Panc1 (cell line): ENCODE data around the gene SLC25A33. TPM values are rescaled to one million over a fixed set of nuclear protein-coding genes. Genes with fewer than 3 reads are reported as not detected.

Experiments
- ATAC-seq: fragments of 200-7000 bp; cut with Tn5 transposase; 2 replicates; pipeline ENCODE4 v1.9.1; 2020; ENCODE audit warnings: mild to moderate bottlenecking, moderate library complexity
- BruUV-seq: library from RNA; stranded (reverse); fragments of 400-500 nt; replicated peaks from 2 replicates; lab custom pipeline; 2021; lab: Mats Ljungman, UMichigan
- CTCF ChIA-PET: fragments of 300-600 bp; sonication (Branson Sonifier 250); formaldehyde crosslinking; loops from one replicate; lab custom pipeline; 2022; ENCODE audit warnings: antibody characterized with exemption; lab: Charles Lee
- POLR2A ChIA-PET: fragments of 300-600 bp; sonication (Branson Sonifier 250); formaldehyde crosslinking; loops from one replicate; lab custom pipeline; 2022; ENCODE audit warnings: antibody characterized with exemption; lab: Charles Lee
- DNase-seq: peaks from one replicate; pipeline ENCODE4 v3.0.0-alpha.2; 2010; ENCODE audit warnings: low read depth, low spot score
- H3K27ac ChIP-seq: 2 replicates; pipeline ENCODE4 v1.5.1; 2011; ENCODE audit warnings: mild to moderate bottlenecking, low read length, inconsistent platforms
- H3K27me3 ChIP-seq: fragments of 200-500 bp; sonication (Bioruptor generic); 2 replicates; pipeline ENCODE4 v1.6.0; 2014; ENCODE audit warnings: low read length, inconsistent platforms; ENCODE audit not compliant: control insufficient read depth, insufficient read depth
- H3K36me3 ChIP-seq: fragments of 200-500 bp; sonication (Bioruptor generic); 2 replicates; pipeline ENCODE4 v1.5.1; 2014; ENCODE audit warnings: inconsistent platforms, mild to moderate bottlenecking, low read length, moderate library complexity; ENCODE audit not compliant: control insufficient read depth, insufficient read depth
- H3K4me1 ChIP-seq: 2 replicates; pipeline ENCODE4 v1.5.1; 2011; ENCODE audit warnings: inconsistent platforms, mild to moderate bottlenecking, low read length, moderate library complexity; ENCODE audit not compliant: control insufficient read depth, insufficient read depth
- H3K4me3 ChIP-seq, 2 experiments: 2 replicates each; pipeline ENCODE4 v1.5.1; 2011 to 2012; ENCODE audit warnings: low read depth in 2 of 2, low read length in 2 of 2, mild to moderate bottlenecking in 2 of 2, inconsistent platforms in 1 of 2, moderate library complexity in 1 of 2
- H3K9me3 ChIP-seq: fragments of 200-500 bp; sonication (Bioruptor generic); 2 replicates; pipeline ENCODE4 v1.5.1; 2014; ENCODE audit warnings: low read depth, mild to moderate bottlenecking, inconsistent platforms, low read length, moderate library complexity; ENCODE audit not compliant: control insufficient read depth, insufficient read depth
- CTCF ChIP-seq: fragments of 450-650 bp; IDR thresholded peaks from 2 replicates; pipeline ENCODE4 v1.5.1; 2017; ENCODE audit warnings: mild to moderate bottlenecking
- POLR2AphosphoS5 ChIP-seq: IDR thresholded peaks from 2 replicates; pipeline ENCODE4 v1.6.1; 2012; ENCODE audit warnings: mild to moderate bottlenecking, low read depth, low read length, moderate library complexity
- REST ChIP-seq, 2 experiments: IDR thresholded peaks; 2 replicates each; pipeline ENCODE4 v1.6.1; 2011 to 2012; ENCODE audit warnings: low read depth in 2 of 2, control low read depth in 1 of 2, low read length in 1 of 2, mild to moderate bottlenecking in 1 of 2, moderate library complexity in 1 of 2; ENCODE audit not compliant: insufficient read depth in 1 of 2
- SIN3A ChIP-seq: IDR thresholded peaks from 2 replicates; pipeline ENCODE4 v1.6.1; 2012; ENCODE audit warnings: low read depth, mild to moderate bottlenecking, low read length, moderate library complexity, borderline replicate concordance; ENCODE audit not compliant: insufficient read depth
- TCF7L2 ChIP-seq: IDR thresholded peaks from 2 replicates; pipeline ENCODE4 v1.6.1; 2011; ENCODE audit warnings: mild to moderate bottlenecking, low read depth, low read length, inconsistent platforms
- in situ Hi-C: cut with HindIII; loops from 2 replicates; pipeline ENCODE4 v1.10.0; 2016; ENCODE audit warnings: low sequenced_read_pairs, low pct_unique_long_range_greater_than_20kb
- intact Hi-C: fragments of 100-400 bp; cut with micrococcal nuclease; formaldehyde crosslinking; loops from one replicate; pipeline ENCODE4 v1.10.0; 2022; ENCODE audit not compliant: unreplicated experiment
- total RNA-seq: library from RNA; stranded (reverse); gene quantifications from one replicate; pipeline ENCODE4 v1.2.1, GENCODE V29; 2021; ENCODE audit not compliant: unreplicated experiment

Gene SLC25A33
- total RNA-seq, 1 experiment from 2014 or later: 13.4 TPM

GRCh38 chr1:9628541-9629444, 89.5 kb downstream of the SLC25A33 start:
- H3K4me1 ChIP-seq: no peaks in the 10 kb centered on the region; the same call in 1 of the 2 replicates
- H3K27me3 ChIP-seq: no peaks in the 10 kb centered on the region
- no TSS peak for BruUV-seq
- H3K36me3 ChIP-seq: no peaks in the 10 kb centered on the region
- POLR2A ChIA-PET: interaction anchor here (0.6 kb wide), 1 partner anchor 88 kb away, joined by 3 read pairs; no protein-coding TSS in a partner anchor
- DNase-seq: no peak
- ATAC-seq: no peak
- TF ChIP-seq CTCF (no peak), REST (IDR thresholded peaks at IDR 0.05; ENCODE audit: insufficient read depth in 1 of 2, low read depth in 2 of 2, low read length in 1 of 2) (no peak), SIN3A (no peak), TCF7L2 (no peak), POLR2AphosphoS5 (no peak)
- H3K9me3 ChIP-seq: no peaks in the 10 kb centered on the region
- CTCF ChIA-PET: interaction anchor here (0.6 to 0.8 kb wide), 3 partner anchors 20 to 91 kb away, joined by 3 to 5 read pairs (median 4); no protein-coding TSS in a partner anchor
- H3K4me3 ChIP-seq: no peak overlapping the region
- no peak overlapping the region; the same call in 1 of the 2 replicates for H3K27ac ChIP-seq
- in situ Hi-C loops (no loop called here), intact Hi-C loops (loop anchor here (5.0 kb wide), 2 partner anchors 59 to 239 kb away; no protein-coding TSS in a partner anchor)

- Histone ChIP-seq H3K36me3 (no peaks in the 10 kb centered on the region), H3K4me3 (no peak overlapping the region), H3K4me1 (no peaks in the 10 kb centered on the region; the same call in 1 of the 2 replicates), H3K27ac (no peak overlapping the region), H3K9me3 (no peaks in the 10 kb centered on the region), H3K27me3 (no peaks in the 10 kb centered on the region)
- ATAC-seq: no peak
- ChIA-PET CTCF (interaction anchor here (0.6 kb wide), 1 partner anchor 18 kb away, joined by 3 read pairs; no protein-coding TSS in a partner anchor), POLR2A (no interaction called here)
- no peak for TF ChIP-seq CTCF
- TF ChIP-seq POLR2AphosphoS5: no peak
- TF ChIP-seq TCF7L2: no peak
- TF ChIP-seq REST (IDR thresholded peaks at IDR 0.05; ENCODE audit: insufficient read depth in 1 of 2, low read depth in 2 of 2, low read length in 1 of 2): no peak
- no peak for TF ChIP-seq SIN3A
- no TSS peak for BruUV-seq
- intact Hi-C loops: loop anchor here (5.0 kb wide), 2 partner anchors 58 to 238 kb away; no protein-coding TSS in a partner anchor
- in situ Hi-C loops: no loop called here
- no peak for DNase-seq
These were observed 90.4 kb downstream of the SLC25A33 start for GRCh38 chr1:9629445-9630201.
